Heart left ventricle (tissue), 13 donors: ENCODE measurements around the gene ZAP70.

Experiments
- CTCF ChIP-seq, 12 donors: fragments of 200-600 bp; sonication (generic) in 4 of 12; IDR thresholded peaks; one replicate each; pipeline versions ENCODE4 v1.5.0 to v1.8.0; 2018 to 2022; ENCODE audit warnings: antibody characterized with exemption in 12 of 12, mild to moderate bottlenecking in 5 of 12
- POLR2A ChIP-seq, 2 donors: fragments of 450-650 bp; IDR thresholded peaks; one replicate each; pipeline ENCODE4 v1.6.1; 2017; ENCODE audit warnings: antibody characterized with exemption in 2 of 2, mild to moderate bottlenecking in 2 of 2, moderate library complexity in 2 of 2
- donor health status: ischemic (EF 13 %, LVEDD 7.1; RV severe dilation, severe dysfunction).
- donor health status: DM: no; HTN: yes; CAD: no.
- donor health status: DM: no; HTN: no; CAD: no.
- donor health status: ischemic (EF 25% LVEDD 6.9; RV normal size, moderate dysfunction).
- donor health status: ischemic (EF 25% LVEDD 5.7; RV mildly dilated, moderate dysfunction).
- donor health status: ischemic (EF 35%, LVEDD 5.7; RV mildly dilated, moderate dysfunction).
- donor health status: nonischemic (EF 11% LVEDD 7.7; RV severe dilation, severe dysfunction).
- donor health status: DM: yes; HTN: yes; CAD: no.
- donor health status: PGD.
- donor health status: ischemic (EF 29% LVEDD 5.4; RV normal size, mild dysfunction).
- donor health status: nonischemic (EF 23%, LVEDD 6.1; RV moderate dilation, normal function).

- TF ChIP-seq CTCF (IDR thresholded peaks at IDR 0.05) (no peak), POLR2A (IDR thresholded peaks at IDR 0.05) (no peak)
These were observed 11.1 kb downstream of the ZAP70 start for GRCh38 chr2:97724501-97724900.
